ENCODE results near the gene RAB34.

The RAB34 gene

GRCh38 chr17:28746611-28747050, 29.0 kb upstream of the RAB34 start:
- DNase-seq (ENCODE audit: low spot score), result no peak
- in situ Hi-C loops (cut with MboI; ENCODE audit: low pct_unique_long_range_greater_than_20kb, low sequenced_read_pairs, unreplicated experiment), result no loop called here
- TF ChIP-seq, protein P1, sequence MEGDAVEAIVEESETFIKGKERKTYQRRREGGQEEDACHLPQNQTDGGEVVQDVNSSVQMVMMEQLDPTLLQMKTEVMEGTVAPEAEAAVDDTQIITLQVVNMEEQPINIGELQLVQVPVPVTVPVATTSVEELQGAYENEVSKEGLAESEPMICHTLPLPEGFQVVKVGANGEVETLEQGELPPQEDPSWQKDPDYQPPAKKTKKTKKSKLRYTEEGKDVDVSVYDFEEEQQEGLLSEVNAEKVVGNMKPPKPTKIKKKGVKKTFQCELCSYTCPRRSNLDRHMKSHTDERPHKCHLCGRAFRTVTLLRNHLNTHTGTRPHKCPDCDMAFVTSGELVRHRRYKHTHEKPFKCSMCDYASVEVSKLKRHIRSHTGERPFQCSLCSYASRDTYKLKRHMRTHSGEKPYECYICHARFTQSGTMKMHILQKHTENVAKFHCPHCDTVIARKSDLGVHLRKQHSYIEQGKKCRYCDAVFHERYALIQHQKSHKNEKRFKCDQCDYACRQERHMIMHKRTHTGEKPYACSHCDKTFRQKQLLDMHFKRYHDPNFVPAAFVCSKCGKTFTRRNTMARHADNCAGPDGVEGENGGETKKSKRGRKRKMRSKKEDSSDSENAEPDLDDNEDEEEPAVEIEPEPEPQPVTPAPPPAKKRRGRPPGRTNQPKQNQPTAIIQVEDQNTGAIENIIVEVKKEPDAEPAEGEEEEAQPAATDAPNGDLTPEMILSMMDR (IDR thresholded peaks at IDR 0.05; ENCODE audit: extremely low read depth, insufficient read depth, missing control alignments), result no peak

DNA sequence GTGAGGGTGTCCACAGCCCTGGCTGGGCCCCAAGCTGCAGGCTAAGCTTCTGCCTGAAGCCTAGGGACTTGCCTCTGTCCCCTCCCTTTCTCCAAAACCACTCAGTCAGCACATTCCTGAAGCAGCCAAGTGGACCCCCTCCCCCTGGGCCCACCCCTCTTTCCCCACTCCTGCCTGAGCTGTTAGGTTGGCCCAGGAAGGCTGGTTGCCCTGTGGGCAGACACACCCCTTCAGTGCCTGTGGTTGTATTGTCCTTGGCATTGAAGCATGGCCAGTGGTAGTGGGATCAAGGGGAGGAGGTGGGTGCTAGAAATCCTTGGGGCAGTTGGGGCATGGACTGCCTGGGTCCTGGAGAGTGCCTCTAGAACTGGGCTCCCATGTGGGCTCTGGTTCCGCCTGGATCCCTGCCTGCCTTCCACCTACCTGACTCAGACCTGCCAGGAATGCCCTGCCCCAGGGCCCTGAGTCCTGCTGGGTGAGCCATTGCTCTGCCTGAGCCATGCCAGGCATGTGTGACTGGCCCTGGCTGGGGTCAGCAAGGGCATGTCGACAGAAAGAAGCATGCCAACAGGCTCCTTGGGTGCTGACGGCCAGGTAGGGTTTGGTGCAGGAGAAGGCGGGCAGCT, 28.2 kb upstream of the RAB34 start:
- in situ Hi-C loops (cut with MboI; ENCODE audit: low pct_unique_long_range_greater_than_20kb, low sequenced_read_pairs, unreplicated experiment), result no loop called here
- DNase-seq (ENCODE audit: low spot score), result no peak
- TF ChIP-seq, protein P1 (IDR thresholded peaks at IDR 0.05; ENCODE audit: extremely low read depth, insufficient read depth, missing control alignments), result no peak

- no peak for DNase-seq (ENCODE audit: low spot score)
Observed at GRCh38 chr17:28744972-28745785, 27.5 kb upstream of the RAB34 start.

GRCh38 chr17:28744104-28744971, 26.7 kb upstream of the RAB34 start:
- in situ Hi-C loops (cut with MboI; ENCODE audit: low pct_unique_long_range_greater_than_20kb, low sequenced_read_pairs, unreplicated experiment), result no loop called here
- DNase-seq (ENCODE audit: low spot score), result peak; percentile 81
- TF ChIP-seq, protein P1 (IDR thresholded peaks at IDR 0.05; ENCODE audit: extremely low read depth, insufficient read depth, missing control alignments), result no peak

More at GRCh38 chr17:28744972-28745785, 27.5 kb upstream of the RAB34 start:
- TF ChIP-seq, protein P1 (IDR thresholded peaks at IDR 0.05; ENCODE audit: extremely low read depth, insufficient read depth, missing control alignments), result no peak
- in situ Hi-C loops (cut with MboI; ENCODE audit: low pct_unique_long_range_greater_than_20kb, low sequenced_read_pairs, unreplicated experiment), result no loop called here

GRCh38 chr17:28743243-28744103, 25.8 kb upstream of the RAB34 start, which contains the start of gene TRAF4:
Gene TRAF4 (plus strand): TSS chr17:28744011. CDS start chr17:28744113, 102 bp downstream.
- in situ Hi-C loops (cut with MboI; ENCODE audit: low pct_unique_long_range_greater_than_20kb, low sequenced_read_pairs, unreplicated experiment), result no loop called here
- peak; percentile 91 for DNase-seq (ENCODE audit: low spot score)
- TF ChIP-seq, protein P1 (IDR thresholded peaks at IDR 0.05; ENCODE audit: extremely low read depth, insufficient read depth, missing control alignments), result peak; percentile 34

Measured in GM13977 (cell line).